Measurements from ENCODE around the gene PPM1K.

The PPM1K gene

DNA sequence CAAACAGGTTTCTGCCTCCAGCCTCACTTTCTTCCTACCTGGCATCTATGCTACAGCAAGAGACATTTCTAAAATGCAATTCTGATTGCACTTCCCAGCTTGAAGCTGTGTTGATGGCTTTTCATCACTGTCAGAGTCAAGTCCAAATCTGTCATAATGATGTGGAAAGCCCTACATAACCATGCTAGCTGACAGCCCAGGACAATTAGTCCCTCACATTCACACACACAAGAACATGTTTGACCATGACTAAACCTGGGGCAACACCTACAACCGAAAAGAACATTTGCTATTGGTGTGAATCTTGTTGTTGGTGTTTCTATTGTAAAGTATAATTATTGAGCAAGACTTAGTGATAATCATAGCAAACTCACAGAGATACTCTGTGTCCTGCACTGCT lies 58.2 kb downstream of the PPM1K start:
- Histone ChIP-seq H3K27ac (peak overlapping the region in 1 of 21 experiments; percentile 1), H3K4me3 (no peak overlapping the region)

DNA sequence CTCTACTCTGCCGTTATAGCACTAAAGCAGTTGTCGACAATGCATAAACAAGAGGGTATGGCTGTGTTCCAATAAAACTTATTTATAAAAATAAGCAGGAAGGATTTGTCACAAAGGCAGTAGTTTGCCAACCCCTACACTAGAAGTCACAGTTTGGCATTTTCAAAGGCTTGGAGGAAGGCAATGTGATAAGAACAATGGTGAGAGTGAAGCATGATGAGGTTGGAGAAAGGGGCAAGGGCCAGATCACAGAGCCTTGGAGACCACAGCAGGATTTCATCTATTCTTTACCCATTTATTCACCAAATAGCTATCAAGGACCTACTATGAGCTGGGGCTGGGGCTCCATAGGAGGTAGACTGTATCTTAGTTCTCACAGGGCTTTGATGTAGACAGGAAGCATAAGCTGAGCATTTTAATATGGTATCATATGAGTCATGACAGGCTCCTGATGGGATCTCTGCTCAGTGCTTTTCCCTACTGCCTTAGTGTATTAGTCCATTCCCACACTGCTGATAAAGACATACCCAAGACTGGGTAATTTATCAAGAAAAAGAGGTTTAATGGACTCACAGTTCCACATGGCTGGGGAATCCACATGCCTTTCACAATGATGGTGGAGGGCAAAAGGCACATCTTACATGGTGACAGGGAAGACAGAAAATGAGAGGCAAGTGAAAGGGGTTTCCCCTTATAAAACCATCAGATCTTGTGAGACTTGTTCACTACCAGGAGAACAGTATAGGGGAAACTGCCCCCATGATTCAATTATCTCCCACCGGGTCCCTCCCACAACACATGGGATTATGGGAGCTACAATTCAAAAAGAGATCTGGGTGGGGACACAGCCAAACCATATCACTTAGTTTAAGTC lies 58.9 kb downstream of the PPM1K start:
- Histone ChIP-seq H3K27ac (peak overlapping the region in 1 of 21 experiments; percentile 1), H3K4me3 (no peak overlapping the region)

- Histone ChIP-seq H3K27ac (no peak overlapping the region), H3K4me3 (no peak overlapping the region)
Observed at GRCh38 chr4:88223516-88223915, 60.8 kb downstream of the PPM1K start.

GRCh38 chr4:88219099-88219498 lies 65.3 kb downstream of the PPM1K start:
- H3K4me3 ChIP-seq, result no peak overlapping the region

GRCh38 chr4:88217169-88217568 lies 67.2 kb downstream of the PPM1K start:
- Histone ChIP-seq H3K27ac (no peak overlapping the region), H3K4me3 (no peak overlapping the region)

More at GRCh38 chr4:88219099-88219498, 65.3 kb downstream of the PPM1K start:
- no peak overlapping the region for H3K27ac ChIP-seq

DNA sequence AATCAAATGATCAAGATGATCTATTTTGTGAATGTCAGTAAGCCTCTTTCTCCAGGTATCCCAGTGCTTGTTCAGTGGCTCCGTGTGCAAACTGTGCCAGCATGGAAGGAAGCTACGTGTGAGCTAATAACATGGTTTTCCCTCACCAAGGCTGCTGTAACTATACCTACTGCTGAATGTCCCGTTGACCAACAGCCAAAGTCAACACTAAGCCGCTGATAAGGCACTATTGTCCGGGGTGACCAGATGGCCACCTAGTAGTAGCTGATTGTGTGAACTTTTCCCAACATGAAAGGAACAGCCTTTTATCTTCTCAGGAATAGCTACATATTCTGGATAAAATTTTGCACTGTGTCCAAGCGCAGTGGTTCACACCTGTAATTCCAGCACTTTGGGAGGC lies 68.0 kb downstream of the PPM1K start:
- no peak overlapping the region for H3K27ac ChIP-seq
- no peak overlapping the region for H3K4me3 ChIP-seq

DNA sequence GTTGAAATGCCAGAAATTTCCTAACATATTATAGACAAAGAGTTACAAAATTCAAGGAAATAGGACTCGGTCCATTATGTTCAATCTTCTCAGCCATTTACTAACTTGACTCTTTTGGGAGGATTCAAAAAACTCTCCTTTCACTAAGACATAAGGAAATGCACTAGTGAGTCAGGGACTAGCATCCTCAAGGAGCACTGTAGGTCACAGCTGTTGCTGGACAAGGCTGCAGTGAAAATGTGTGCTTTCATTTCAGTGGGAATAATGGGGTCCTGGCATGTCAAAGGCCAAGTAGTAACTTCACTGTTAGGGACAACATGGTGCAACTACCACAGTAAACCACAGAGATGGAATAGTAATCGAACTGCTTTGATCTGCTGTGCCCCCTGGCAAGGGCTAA lies 69.0 kb downstream of the PPM1K start:
- no peak overlapping the region for H3K27ac ChIP-seq
- no peak overlapping the region for H3K4me3 ChIP-seq

DNA sequence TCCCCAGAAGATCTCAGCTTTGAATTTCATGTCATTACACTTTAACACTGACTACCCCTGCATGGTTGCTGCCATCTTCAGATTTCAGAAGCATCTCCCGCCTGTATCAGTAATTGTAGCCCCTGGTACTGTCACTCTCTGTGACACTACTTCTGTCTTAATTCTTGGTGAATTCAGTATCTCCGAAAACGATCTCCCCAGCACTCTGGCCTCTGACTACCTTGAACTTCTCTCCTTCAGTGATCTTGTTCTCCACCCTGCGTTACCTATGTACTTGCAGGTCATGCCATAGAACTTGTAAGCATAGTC lies 72.2 kb downstream of the PPM1K start:
- H3K4me3 ChIP-seq, result no peak overlapping the region
- H3K27ac ChIP-seq, result no peak overlapping the region

DNA sequence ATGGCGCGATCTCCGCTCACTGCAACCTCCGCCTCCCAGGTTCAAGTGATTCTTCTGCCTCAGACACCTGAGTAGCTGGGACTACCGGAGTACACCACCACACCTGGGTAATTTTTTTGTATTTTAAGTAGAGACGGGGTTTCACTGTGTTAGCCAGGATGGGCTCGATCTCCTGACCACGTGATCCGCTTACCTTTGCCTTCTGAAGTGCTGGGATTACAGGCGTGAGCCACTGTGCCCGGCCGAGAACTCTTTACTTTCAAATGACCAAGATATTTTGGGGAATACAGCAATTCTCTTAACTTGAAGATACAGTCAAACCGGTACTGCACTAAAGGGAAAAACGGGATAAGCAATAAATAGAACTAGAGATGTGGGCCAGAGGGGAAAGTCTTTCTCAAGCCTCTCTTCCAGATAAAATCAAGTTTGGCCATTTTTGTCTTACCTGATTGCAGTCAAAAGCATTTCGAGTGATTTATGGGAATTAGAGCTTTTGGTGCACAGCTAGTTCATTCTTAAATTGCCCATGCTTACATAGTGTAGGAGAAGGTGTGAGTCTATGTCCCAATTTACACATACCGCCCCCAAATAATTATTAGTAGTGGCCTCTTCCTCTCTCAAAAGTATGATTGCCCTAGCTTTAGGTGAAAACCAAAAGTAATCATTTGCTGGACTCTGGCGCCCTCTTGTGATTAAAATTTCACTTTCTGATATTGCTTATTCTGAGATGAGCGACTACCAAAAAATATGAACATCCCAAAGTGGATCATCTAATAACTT lies 72.7 kb downstream of the PPM1K start:
- no peak overlapping the region for H3K4me3 ChIP-seq
- no peak overlapping the region for H3K27ac ChIP-seq

- H3K4me3 ChIP-seq, result no peak overlapping the region
- H3K27ac ChIP-seq, result no peak overlapping the region
Observed at GRCh38 chr4:88208156-88208555, 76.2 kb downstream of the PPM1K start.

Data from skin epidermis (tissue), 12 donors.